ES-I3 (cell line): ENCODE measurements around the gene PTPRN.
"Not testable (repeated sequence)": the region's sequence is repeated elsewhere in the genome, so short reads cannot be mapped to it uniquely, and the experiment has no call there.

Experiments
- H3K36me3 ChIP-seq: 2 replicates; pipeline ENCODE4 v1.6.1; 2013; ENCODE audit warnings: mild to moderate bottlenecking, low read length, control low read depth, moderate library complexity; ENCODE audit not compliant: insufficient read depth
- H3K4me1 ChIP-seq: 2 replicates; pipeline ENCODE4 v1.6.1; 2013; ENCODE audit warnings: mild to moderate bottlenecking, control low read depth, low read length; ENCODE audit not compliant: insufficient read depth
- H3K9ac ChIP-seq: 2 replicates; pipeline ENCODE4 v1.6.1; 2013; ENCODE audit warnings: low read depth, mild to moderate bottlenecking, low read length, moderate library complexity
- H3K9me3 ChIP-seq: 2 replicates; pipeline ENCODE4 v1.6.1; 2013; ENCODE audit warnings: mild to moderate bottlenecking, low read length, moderate library complexity; ENCODE audit not compliant: control insufficient read depth, insufficient read depth

The PTPRN gene

GRCh38 chr2:219287116-219287440 lies 22.1 kb downstream of the PTPRN start:
- H3K9ac ChIP-seq, H3K36me3 ChIP-seq, H3K4me1 ChIP-seq, H3K9me3 ChIP-seq: not testable (repeated sequence)

DNA sequence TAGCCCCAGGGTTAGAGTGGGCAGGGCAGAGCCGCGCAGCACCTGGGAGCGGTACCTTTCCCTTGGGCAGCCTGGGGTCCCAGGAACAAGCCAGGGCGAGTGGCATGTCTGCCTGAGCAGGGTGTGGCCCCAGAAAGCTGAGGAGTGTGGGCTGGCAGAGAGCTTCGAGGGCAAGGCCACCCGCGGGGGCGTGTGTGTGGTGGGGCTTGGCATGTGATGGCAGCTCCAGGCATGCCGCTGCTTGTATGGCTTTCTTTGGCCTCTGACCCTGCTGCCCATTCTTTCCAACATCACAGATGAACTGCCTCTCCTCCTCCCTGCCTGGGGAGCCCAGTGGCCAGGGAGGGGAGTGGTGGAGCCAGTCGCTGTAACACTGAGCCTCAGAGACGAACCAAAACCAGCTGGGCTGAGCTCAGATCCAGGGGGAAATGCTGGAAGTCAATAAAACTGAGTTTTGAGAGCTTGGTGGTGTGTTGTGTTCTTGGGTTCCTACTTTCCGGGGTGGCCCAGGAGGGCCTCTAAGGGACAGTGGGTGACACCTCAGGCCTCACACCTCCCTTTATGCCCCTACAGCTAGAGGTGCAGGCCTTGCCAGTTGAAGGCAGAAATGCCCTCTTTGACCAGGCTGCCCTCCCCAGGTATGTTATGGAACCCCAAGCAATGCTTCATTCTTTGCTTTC lies 22.6 kb downstream of the PTPRN start:
- Histone ChIP-seq H3K9me3 (no peaks in the 10 kb centered on the region), H3K4me1 (peaks cover 10% of the 10 kb centered on the region), H3K9ac (no peak overlapping the region; the same call in 1 of the 2 replicates), H3K36me3 (no peaks in the 10 kb centered on the region)

DNA sequence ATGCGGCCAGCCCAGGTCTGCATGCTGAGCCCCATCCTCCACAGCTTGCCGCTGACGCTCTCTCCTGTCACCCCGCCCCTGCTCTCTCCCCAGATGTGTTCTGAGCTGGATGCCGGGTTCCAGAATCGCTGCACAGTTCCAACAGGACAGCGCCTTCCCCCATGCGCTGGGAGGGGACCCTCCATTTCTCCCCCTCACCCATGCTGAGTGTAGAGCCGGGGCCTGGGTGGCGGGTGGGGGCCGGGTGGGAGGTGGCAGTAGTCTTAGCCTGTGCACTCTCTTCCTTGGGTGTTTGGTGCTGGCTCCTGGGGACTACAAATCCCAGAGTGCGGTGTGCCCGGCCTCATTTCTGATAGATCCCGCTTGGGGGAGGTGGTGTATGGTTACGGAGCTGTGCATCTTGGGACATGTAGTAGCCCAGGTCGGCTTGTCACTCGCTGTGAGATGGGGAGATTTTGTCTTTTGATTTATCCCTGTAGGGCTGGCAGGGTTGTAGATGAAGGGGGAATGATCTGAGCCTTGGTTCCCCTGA lies 23.2 kb downstream of the PTPRN start:
- Histone ChIP-seq H3K9ac (no peak overlapping the region; the same call in 1 of the 2 replicates), H3K9me3 (no peaks in the 10 kb centered on the region), H3K4me1 (peaks cover 10% of the 10 kb centered on the region), H3K36me3 (no peaks in the 10 kb centered on the region)

- H3K9ac ChIP-seq, result no peak overlapping the region
- no peaks in the 10 kb centered on the region for H3K9me3 ChIP-seq
- H3K36me3 ChIP-seq, result no peaks in the 10 kb centered on the region
- peaks cover 10% of the 10 kb centered on the region for H3K4me1 ChIP-seq
Measured at GRCh38 chr2:219285373-219285735, 23.8 kb downstream of the PTPRN start.

GRCh38 chr2:219284501-219285372 lies 24.5 kb downstream of the PTPRN start:
- no peak overlapping the region for H3K9ac ChIP-seq
- H3K36me3 ChIP-seq, result no peaks in the 10 kb centered on the region
- no peaks in the 10 kb centered on the region for H3K9me3 ChIP-seq
- H3K4me1 ChIP-seq, result peaks cover 10% of the 10 kb centered on the region

DNA sequence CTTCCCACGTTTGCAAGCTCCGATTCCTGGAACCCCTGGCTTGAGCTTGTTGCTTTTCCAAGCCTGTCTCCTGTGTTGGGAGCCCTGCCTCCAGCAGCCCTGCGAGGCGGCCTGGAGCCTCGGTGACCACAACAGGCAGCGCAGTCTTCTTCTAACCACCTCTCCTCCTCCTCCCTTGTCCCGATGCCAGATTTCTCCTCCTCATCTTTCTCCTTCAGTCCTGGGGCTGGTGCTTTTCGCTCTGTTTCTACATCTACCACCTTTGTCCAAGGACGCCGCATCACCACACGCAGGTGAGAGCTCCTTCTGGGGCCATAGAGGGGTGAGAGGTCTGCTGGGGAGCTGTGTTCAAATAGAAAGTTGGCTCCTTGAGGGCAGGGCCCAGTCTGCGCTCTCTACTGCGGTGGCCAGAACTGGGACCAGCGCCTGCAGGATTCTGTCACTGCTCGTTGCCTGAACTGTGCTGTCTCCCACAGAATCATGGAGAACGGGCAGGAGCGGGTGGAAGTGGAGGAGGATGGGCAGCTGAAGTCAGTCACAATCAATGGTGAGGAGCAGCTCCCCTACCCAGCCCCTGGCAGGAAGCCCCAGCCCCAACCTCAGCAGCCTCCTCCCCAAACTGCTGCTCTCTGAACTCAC lies 26.1 kb downstream of the PTPRN start:
- Histone ChIP-seq H3K4me1 (peaks cover 16% of the 10 kb centered on the region), H3K9ac (no peak overlapping the region), H3K9me3 (no peaks in the 10 kb centered on the region), H3K36me3 (no peaks in the 10 kb centered on the region)

DNA sequence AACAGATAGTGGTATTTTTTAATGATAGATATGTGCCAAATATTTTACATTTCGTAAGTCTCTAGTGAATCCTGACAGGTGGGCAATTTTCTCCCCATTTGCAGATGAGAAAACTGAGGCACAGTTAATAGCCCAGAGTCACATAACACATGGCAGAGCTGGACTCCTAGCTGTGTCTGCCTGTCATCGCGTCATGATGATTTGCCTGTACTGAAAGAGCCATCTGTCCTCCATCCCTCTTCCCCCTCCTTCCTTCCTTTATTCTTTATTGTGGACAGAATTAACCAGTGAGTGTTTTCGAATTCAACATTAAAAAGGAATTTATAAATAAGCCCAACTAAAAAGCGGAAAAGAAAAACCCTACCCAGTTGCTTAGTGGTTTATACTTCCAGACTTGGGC lies 26.8 kb downstream of the PTPRN start:
- no peaks in the 10 kb centered on the region for H3K36me3 ChIP-seq
- peaks cover 21% of the 10 kb centered on the region for H3K4me1 ChIP-seq
- H3K9me3 ChIP-seq, result no peaks in the 10 kb centered on the region
- H3K9ac ChIP-seq, result no peak overlapping the region

DNA sequence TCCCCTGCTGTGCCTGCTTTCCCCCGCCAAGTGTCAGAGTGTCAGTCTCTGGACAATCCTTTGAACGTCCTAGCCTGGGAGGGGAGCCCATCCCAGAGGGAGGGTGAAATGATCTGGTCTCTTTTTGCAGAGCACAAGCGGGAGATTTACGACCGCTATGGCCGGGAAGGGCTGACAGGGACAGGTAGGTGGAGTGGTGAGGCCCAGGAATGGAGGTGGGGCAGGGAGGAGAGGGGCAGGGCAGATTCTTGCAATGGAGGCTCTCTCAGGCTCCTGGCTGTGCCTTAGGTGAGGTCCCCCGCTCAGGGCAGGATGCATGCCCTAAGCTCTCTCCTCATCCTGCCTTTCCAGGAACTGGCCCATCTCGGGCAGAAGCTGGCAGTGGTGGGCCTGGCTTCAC lies 27.6 kb downstream of the PTPRN start:
- no peaks in the 10 kb centered on the region for H3K36me3 ChIP-seq
- no peak overlapping the region for H3K9ac ChIP-seq
- H3K4me1 ChIP-seq, result peaks cover 20% of the 10 kb centered on the region
- no peaks in the 10 kb centered on the region for H3K9me3 ChIP-seq

GRCh38 chr2:219280651-219281050 lies 28.6 kb downstream of the PTPRN start:
- H3K4me1 ChIP-seq, result peaks cover 15% of the 10 kb centered on the region
- H3K36me3 ChIP-seq, result no peaks in the 10 kb centered on the region
- no peak overlapping the region for H3K9ac ChIP-seq
- no peaks in the 10 kb centered on the region for H3K9me3 ChIP-seq

GRCh38 chr2:219279916-219280516 lies 29.2 kb downstream of the PTPRN start:
- Histone ChIP-seq H3K9me3 (no peaks in the 10 kb centered on the region), H3K9ac (peak overlapping the region; percentile 65; the same call in 1 of the 2 replicates), H3K36me3 (no peaks in the 10 kb centered on the region), H3K4me1 (peaks cover 15% of the 10 kb centered on the region)

GRCh38 chr2:219279151-219279915 lies 29.9 kb downstream of the PTPRN start, which contains the start of gene DNAJB2:
TSS of gene DNAJB2 (plus strand) at chr2:219279366. CDS start at chr2:219279834, 468 bp downstream.
- peak within 1 kb of the TSS; percentile 65 for H3K9ac ChIP-seq
- H3K9me3 ChIP-seq, result no peaks in the 10 kb centered on the region
- no peaks in the 10 kb centered on the region for H3K36me3 ChIP-seq
- peaks cover 22% of the 10 kb centered on the region for H3K4me1 ChIP-seq

GRCh38 chr2:219278655-219279150 lies 30.5 kb downstream of the PTPRN start:
- no peaks in the 10 kb centered on the region for H3K36me3 ChIP-seq
- H3K4me1 ChIP-seq, result peaks cover 29% of the 10 kb centered on the region
- H3K9ac ChIP-seq, result peak overlapping the region; percentile 65
- no peaks in the 10 kb centered on the region for H3K9me3 ChIP-seq

- Histone ChIP-seq H3K9ac (peak overlapping the region; percentile 65; the same call in 1 of the 2 replicates), H3K4me1 (peaks cover 30% of the 10 kb centered on the region)
Measured at GRCh38 chr2:219277703-219278654, 31.2 kb downstream of the PTPRN start.

More at GRCh38 chr2:219277703-219278654, 31.2 kb downstream of the PTPRN start:
- Histone ChIP-seq H3K9me3 (no peaks in the 10 kb centered on the region), H3K36me3 (no peaks in the 10 kb centered on the region)
